HG03103 (cell line): ENCODE measurements around the gene TKTL2.
"Not testable (repeated sequence)": the region's sequence is repeated elsewhere in the genome, so short reads cannot be mapped to it uniquely, and the experiment has no call there.

ENCODE experiments used
- ATAC-seq: cut with Tn5 transposase; IDR thresholded peaks from one replicate; pipeline ENCODE4 v1.9.1; 2021; ENCODE audit warnings: low read depth; ENCODE audit not compliant: unreplicated experiment

The TKTL2 gene

GRCh38 chr4:163448540-163449203 lies 24.9 kb downstream of the TKTL2 start:
- ATAC-seq, result no peak

GRCh38 chr4:163447481-163447880 lies 26.1 kb downstream of the TKTL2 start:
- no peak for ATAC-seq

DNA sequence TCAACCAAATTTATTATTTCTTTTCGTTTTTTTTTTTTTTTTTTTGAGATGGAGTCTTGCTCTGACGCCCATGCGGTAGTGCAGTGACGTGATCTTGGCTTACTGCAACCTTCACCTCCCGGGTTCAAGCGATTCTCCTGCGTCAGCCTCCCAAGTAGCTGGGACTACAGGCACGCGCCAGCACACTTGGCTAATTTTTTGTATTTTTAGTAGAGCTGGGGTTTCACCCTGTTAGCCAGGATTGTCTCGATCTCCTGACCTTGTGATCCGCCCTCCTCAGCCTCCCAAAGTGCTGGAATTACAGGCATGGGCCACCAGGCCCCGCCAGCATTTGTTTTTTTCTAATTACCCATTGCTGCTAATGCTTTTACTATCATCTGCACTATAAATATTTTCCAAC lies 26.5 kb downstream of the TKTL2 start:
- not testable (repeated sequence) for ATAC-seq

- ATAC-seq, result no peak
Measured at GRCh38 chr4:163440040-163440439, 33.5 kb downstream of the TKTL2 start.
